ENCODE data around the gene TRERF1.

- TF ChIP-seq, protein P1, sequence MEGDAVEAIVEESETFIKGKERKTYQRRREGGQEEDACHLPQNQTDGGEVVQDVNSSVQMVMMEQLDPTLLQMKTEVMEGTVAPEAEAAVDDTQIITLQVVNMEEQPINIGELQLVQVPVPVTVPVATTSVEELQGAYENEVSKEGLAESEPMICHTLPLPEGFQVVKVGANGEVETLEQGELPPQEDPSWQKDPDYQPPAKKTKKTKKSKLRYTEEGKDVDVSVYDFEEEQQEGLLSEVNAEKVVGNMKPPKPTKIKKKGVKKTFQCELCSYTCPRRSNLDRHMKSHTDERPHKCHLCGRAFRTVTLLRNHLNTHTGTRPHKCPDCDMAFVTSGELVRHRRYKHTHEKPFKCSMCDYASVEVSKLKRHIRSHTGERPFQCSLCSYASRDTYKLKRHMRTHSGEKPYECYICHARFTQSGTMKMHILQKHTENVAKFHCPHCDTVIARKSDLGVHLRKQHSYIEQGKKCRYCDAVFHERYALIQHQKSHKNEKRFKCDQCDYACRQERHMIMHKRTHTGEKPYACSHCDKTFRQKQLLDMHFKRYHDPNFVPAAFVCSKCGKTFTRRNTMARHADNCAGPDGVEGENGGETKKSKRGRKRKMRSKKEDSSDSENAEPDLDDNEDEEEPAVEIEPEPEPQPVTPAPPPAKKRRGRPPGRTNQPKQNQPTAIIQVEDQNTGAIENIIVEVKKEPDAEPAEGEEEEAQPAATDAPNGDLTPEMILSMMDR (optimal IDR thresholded peaks at IDR 0.05 in 1 of 3, IDR thresholded peaks at IDR 0.05 in 1 of 3, conservative IDR thresholded peaks at IDR 0.05 in 1 of 3; ENCODE audit: extremely low read depth in 1 of 3, insufficient read depth in 2 of 3, low read length in 3 of 3): no peak
- no peak for TF ChIP-seq EZH2 (IDR thresholded peaks at IDR 0.05; ENCODE audit: low read length)
Measured at GRCh38 chr6:42400886-42401612, 50.7 kb downstream of the TRERF1 start.

All from keratinocyte (primary cell).